Neural crest cell (in vitro differentiated cells): ENCODE results near the gene LAMTOR2. TPM values are rescaled to one million over a fixed set of nuclear protein-coding genes. Genes with fewer than 3 reads are reported as not detected.
"Not testable (repeated sequence)": the region's sequence is repeated elsewhere in the genome, so short reads cannot be mapped to it uniquely, and the experiment has no call there.

Experiments
- DNase-seq: peaks from one replicate; pipeline ENCODE4 v3.0.0; 2021; ENCODE audit warnings: low read depth, mixed read lengths, low spot score
- H3K27ac Mint-ChIP-seq: one replicate; pipeline ENCODE4 v1.8.0; 2021; ENCODE audit warnings: mild to moderate bottlenecking, mixed read lengths; ENCODE audit not compliant: unreplicated experiment
- H3K27me3 Mint-ChIP-seq: 2 replicates; pipeline ENCODE4 v1.8.0; 2021; ENCODE audit warnings: low read depth, mild to moderate bottlenecking, mixed read lengths
- H3K36me3 Mint-ChIP-seq: 2 replicates; pipeline ENCODE4 v1.8.0; 2021; ENCODE audit warnings: low read depth, mild to moderate bottlenecking, mixed read lengths
- H3K4me1 Mint-ChIP-seq: 2 replicates; pipeline ENCODE4 v1.8.0; 2021; ENCODE audit warnings: mixed read lengths
- H3K4me3 Mint-ChIP-seq: one replicate; pipeline ENCODE4 v1.8.0; 2021; ENCODE audit warnings: mild to moderate bottlenecking, mixed read lengths
- H3K9me3 Mint-ChIP-seq: 2 replicates; pipeline ENCODE4 v1.8.0; 2021; ENCODE audit warnings: mixed read lengths
- CTCF ChIP-seq: fragments of 200-600 bp; sonication (generic); conservative IDR thresholded peaks from 2 replicates; pipeline ENCODE4 v1.5.0; 2021; ENCODE audit warnings: antibody characterized with exemption, mild to moderate bottlenecking
- total RNA-seq: library from RNA; stranded (reverse); gene quantifications from 2 replicates; pipeline ENCODE4 v1.2.1, GENCODE V29; 2021

The LAMTOR2 gene
- total RNA-seq, 1 donor from 2014 or later = 55.6 TPM

GRCh38 chr1:156021954-156022353 is 32.6 kb upstream of the LAMTOR2 start:
- Mint-ChIP-seq H3K4me3 (peak overlapping the region; percentile 43), H3K36me3 (peaks cover 10% of the 10 kb centered on the region), H3K27me3 (no peaks in the 10 kb centered on the region), H3K27ac (no peak overlapping the region), H3K4me1 (peaks cover 41% of the 10 kb centered on the region), H3K9me3 (no peaks in the 10 kb centered on the region)
- DNase-seq = no peak
- no peak for TF ChIP-seq CTCF

- no peak overlapping the region for H3K27ac Mint-ChIP-seq
- DNase-seq = no peak
- peaks cover 35% of the 10 kb centered on the region for H3K4me1 Mint-ChIP-seq
- no peaks in the 10 kb centered on the region for H3K27me3 Mint-ChIP-seq
- H3K9me3 Mint-ChIP-seq = no peaks in the 10 kb centered on the region
- H3K4me3 Mint-ChIP-seq = no peak overlapping the region
- TF ChIP-seq CTCF = no peak
- H3K36me3 Mint-ChIP-seq = peaks cover under 1% of the 10 kb centered on the region
These were observed 29.8 kb upstream of the LAMTOR2 start for GRCh38 chr1:156024801-156025200.

- TF ChIP-seq CTCF = peak; percentile 71
- Mint-ChIP-seq H3K27ac (no peak overlapping the region), H3K36me3 (no peaks in the 10 kb centered on the region), H3K4me3 (peak overlapping the region; percentile 54), H3K27me3 (no peaks in the 10 kb centered on the region), H3K9me3 (no peaks in the 10 kb centered on the region), H3K4me1 (peaks cover 26% of the 10 kb centered on the region)
- peak; percentile 62 for DNase-seq
These were observed 28.7 kb upstream of the LAMTOR2 start for GRCh38 chr1:156025876-156026275.

- Mint-ChIP-seq H3K36me3 (no peaks in the 10 kb centered on the region), H3K27ac (no peak overlapping the region), H3K4me3 (no peak overlapping the region), H3K4me1 (peaks cover 24% of the 10 kb centered on the region), H3K27me3 (no peaks in the 10 kb centered on the region), H3K9me3 (no peaks in the 10 kb centered on the region)
- no peak for TF ChIP-seq CTCF
- DNase-seq = no peak
These were observed 28.0 kb upstream of the LAMTOR2 start for GRCh38 chr1:156026588-156026987.

- no peaks in the 10 kb centered on the region for H3K27me3 Mint-ChIP-seq
- H3K4me1 Mint-ChIP-seq = peaks cover 8% of the 10 kb centered on the region
- no peak for DNase-seq
- no peak for TF ChIP-seq CTCF
- H3K36me3 Mint-ChIP-seq = no peaks in the 10 kb centered on the region
- H3K4me3 Mint-ChIP-seq = no peak overlapping the region
- no peaks in the 10 kb centered on the region for H3K9me3 Mint-ChIP-seq
- no peak overlapping the region for H3K27ac Mint-ChIP-seq
These were observed 21.6 kb upstream of the LAMTOR2 start for GRCh38 chr1:156033011-156033410.

GRCh38 chr1:156034991-156035390 is 19.6 kb upstream of the LAMTOR2 start:
- not testable (repeated sequence) for H3K9me3 Mint-ChIP-seq

More at GRCh38 chr1:156034991-156035390, 19.6 kb upstream of the LAMTOR2 start:
- not testable (repeated sequence) for H3K27me3 Mint-ChIP-seq, DNase-seq, H3K27ac Mint-ChIP-seq, H3K4me3 Mint-ChIP-seq, H3K4me1 Mint-ChIP-seq, H3K36me3 Mint-ChIP-seq
